ENCODE measurements around the gene ZFYVE26.

- no peak for TF ChIP-seq YY1 (IDR thresholded peaks at IDR 0.05; ENCODE audit: extremely low read depth, insufficient replicate concordance, low read depth, low read length)
- no peak for TF ChIP-seq CTCF (IDR thresholded peaks at IDR 0.05 in 2 of 3, conservative IDR thresholded peaks at IDR 0.05 in 1 of 3; ENCODE audit: borderline replicate concordance in 1 of 3, insufficient read depth in 1 of 3, low read depth in 2 of 3, low read length in 2 of 3)
- no peak for TF ChIP-seq SP1 (IDR thresholded peaks at IDR 0.05; ENCODE audit: low read depth)
Observed at GRCh38 chr14:67817750-67818438, 1.5 kb upstream of the ZFYVE26 start.
